GM12874 (cell line): ENCODE results near the gene MCAM.

Experiments
- CTCF ChIP-seq: IDR thresholded peaks from 2 replicates; pipeline ENCODE4 v1.5.1; 2011; ENCODE audit warnings: low read depth, mild to moderate bottlenecking, control low read depth, low read length, moderate library complexity; ENCODE audit not compliant: insufficient read depth

Gene MCAM

DNA sequence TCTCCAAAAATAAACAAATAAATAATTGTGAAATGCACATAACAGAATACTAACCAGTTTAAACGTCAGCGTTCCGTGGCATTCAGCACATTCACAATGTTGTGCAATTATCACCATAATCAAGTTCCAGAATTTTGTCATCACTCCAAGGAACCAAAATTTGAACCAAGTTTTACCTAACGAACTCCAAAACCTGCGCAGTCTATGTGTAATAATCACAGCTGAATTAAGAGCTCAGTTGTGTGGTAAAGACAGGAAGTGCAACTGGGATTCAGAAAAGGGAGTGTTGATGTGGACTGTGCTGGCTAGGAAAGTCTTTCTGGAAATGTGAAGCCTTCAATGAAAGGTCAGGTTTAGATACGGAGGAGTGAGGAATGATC lies 5.4 kb upstream of the MCAM start:
- no peak for TF ChIP-seq CTCF

DNA sequence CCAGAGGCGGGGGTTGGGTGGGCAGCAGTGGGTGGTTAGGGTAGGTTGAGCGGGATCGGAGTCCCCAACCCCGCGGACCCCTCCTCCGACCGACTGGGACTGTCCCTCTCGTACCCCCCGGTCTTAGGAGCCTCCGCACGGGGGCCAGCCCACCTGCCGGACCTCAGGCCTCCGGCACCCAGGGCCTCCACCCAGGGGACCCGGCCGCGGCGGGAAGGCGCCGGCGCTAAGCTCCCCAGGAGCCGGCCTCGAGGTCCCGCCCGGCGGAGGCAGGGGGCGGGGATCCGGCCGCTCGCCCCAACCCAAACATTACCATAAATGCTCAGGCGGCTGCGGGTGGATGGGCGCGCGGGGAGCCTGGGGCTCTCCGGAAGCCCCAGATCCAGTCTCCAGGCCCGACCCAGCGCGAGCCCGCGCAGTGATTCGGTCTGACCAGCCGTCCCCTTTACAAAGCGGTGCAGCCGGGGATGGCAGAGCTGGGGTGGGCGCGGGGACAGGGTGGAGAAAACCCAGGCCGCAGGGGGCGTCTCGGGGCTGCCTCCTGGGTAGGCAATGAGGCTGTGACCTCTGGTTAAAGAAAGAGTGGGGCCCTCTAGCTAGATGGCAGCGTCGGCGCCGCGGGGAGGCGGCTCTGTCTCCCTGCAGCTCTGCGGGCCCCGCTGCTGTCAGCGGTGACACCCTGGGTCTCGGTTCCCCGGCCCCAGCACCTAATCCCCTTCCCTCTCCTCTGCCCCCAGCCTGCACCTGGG lies 4.0 kb upstream of the MCAM start:
- TF ChIP-seq CTCF: no peak

GRCh38 chr11:119320240-119320775 lies 3.4 kb upstream of the MCAM start:
- no peak for TF ChIP-seq CTCF

- no peak for TF ChIP-seq CTCF
Measured at GRCh38 chr11:119319700-119320239, 2.8 kb upstream of the MCAM start.

GRCh38 chr11:119319136-119319699 lies 2.3 kb upstream of the MCAM start:
- no peak for TF ChIP-seq CTCF

- no peak for TF ChIP-seq CTCF
Measured at GRCh38 chr11:119318240-119319135, 1.6 kb upstream of the MCAM start.

DNA sequence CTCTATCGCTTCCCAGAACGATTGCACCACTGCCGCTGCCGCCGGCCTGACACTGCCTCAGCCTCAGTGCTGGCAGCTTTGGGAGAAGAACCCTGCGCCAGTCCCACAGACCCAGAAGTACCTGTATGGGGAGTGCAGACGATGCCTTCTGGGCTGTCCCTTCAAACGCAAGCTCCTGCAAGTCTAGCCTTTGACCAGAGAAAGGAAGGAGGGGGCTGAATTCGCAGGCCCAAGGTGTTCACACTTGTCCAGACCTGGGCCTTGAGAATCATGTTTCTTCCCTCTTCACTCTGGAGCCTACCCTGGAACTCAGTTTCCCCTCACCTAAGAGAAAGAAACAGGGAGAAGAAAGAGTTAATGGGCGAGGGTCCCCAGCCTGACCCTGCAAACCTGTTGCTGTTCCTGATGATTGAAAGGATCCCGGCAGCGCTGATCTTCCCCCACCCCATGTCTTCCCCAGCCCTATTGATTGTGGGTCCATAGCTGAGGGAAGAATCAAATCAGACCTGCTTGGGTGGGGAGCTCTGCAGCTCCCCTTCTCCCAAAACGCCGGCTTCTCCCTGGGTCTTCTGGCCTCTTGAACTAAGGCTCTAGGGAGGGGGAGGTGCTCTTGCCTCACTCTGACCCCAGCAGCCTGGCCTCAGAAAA lies 786 bp upstream of the MCAM start:
- TF ChIP-seq CTCF: no peak
